ENCODE measurements around the gene ETFDH. TPM values are rescaled to one million over a fixed set of nuclear protein-coding genes. Genes with fewer than 3 reads are reported as not detected.

ETFDH gene
- total and polyA plus RNA-seq, 10 of the 15 experiments (the other 5 are each of a cell fraction or from before 2014, with no cell fraction given) = 10.9 to 30.4 (median 20.6) TPM

GRCh38 chr4:158758142-158758541 is 86.0 kb downstream of the ETFDH start:
- Histone ChIP-seq H3K27me3 (replicated peaks in 1 of 2; ENCODE audit: control insufficient read depth in 2 of 2, insufficient read depth in 2 of 2, low read length in 1 of 2) (no peaks in the 10 kb centered on the region; a peak in 1 of 4 replicates), H3K4me1 (ENCODE audit: control insufficient read depth, insufficient read depth, low read length) (no peaks in the 10 kb centered on the region), H3K9me3 (replicated peaks; ENCODE audit: control insufficient read depth, insufficient read depth, low read length) (no peaks in the 10 kb centered on the region; the same call in 2 of the 3 replicates), H3K4me3 (no peak overlapping the region), H2AFZ (ENCODE audit: control insufficient read depth, low read depth, low read length) (no peak overlapping the region), H3K4me2 (ENCODE audit: control insufficient read depth, insufficient read depth) (no peak overlapping the region), H3K36me3 (ENCODE audit: control insufficient read depth in 2 of 2, insufficient read depth in 2 of 2, low read length in 1 of 2) (no peaks in the 10 kb centered on the region), H4K20me1 (ENCODE audit: control insufficient read depth, insufficient read depth) (no peaks in the 10 kb centered on the region), H3K79me2 (ENCODE audit: control insufficient read depth, insufficient read depth, low read length) (no peaks in the 10 kb centered on the region), H3K9ac (ENCODE audit: control insufficient read depth, insufficient read depth, low read length) (no peak overlapping the region), H3K27ac (ENCODE audit: control insufficient read depth, insufficient read depth) (no peak overlapping the region)
- no peak for ATAC-seq
- WGBS (ENCODE audit: insufficient coverage, insufficient replicate concordance, low lambda C conversion rate, missing lambda C conversion rate) = 47% methylated on average over 4 of the region's 4 CpGs
- ChIA-PET POLR2A (no interaction called here), SMC1A (ENCODE audit: uncharacterized antibody, unreplicated experiment) (no interaction called here), CTCF (no interaction called here), RAD21 (ENCODE audit: unreplicated experiment) (no interaction called here)
- no peak for DNase-seq (ENCODE audit: low read depth, low spot score)
- no peak for FAIRE-seq
- intact Hi-C loops (cut with micrococcal nuclease; ENCODE audit: unreplicated experiment) (no loop called here), in situ Hi-C loops (cut with MboI) (no loop called here)
- BruUV-seq (replicated peaks) = no TSS peak
- TF ChIP-seq GATAD2B (conservative IDR thresholded peaks at IDR 0.05; ENCODE audit: low read depth) (no peak), ELK1 (IDR thresholded peaks at IDR 0.05; ENCODE audit: low read depth, low read length) (no peak), RAD21 (IDR thresholded peaks at IDR 0.05; ENCODE audit: insufficient read depth, low read depth, low read length) (no peak), LARP7 (IDR thresholded peaks at IDR 0.05) (no peak), MTA3 (IDR thresholded peaks at IDR 0.05; ENCODE audit: borderline replicate concordance, low read length) (no peak), ZNF207 (IDR thresholded peaks at IDR 0.05; ENCODE audit: borderline replicate concordance) (no peak), REST (IDR thresholded peaks at IDR 0.05; ENCODE audit: low read depth, low read length) (no peak), FOXK2 (IDR thresholded peaks at IDR 0.05) (no peak), TARDBP (IDR thresholded peaks at IDR 0.05; ENCODE audit: borderline replicate concordance) (no peak), HSF1 (IDR thresholded peaks at IDR 0.05; ENCODE audit: low read depth, low read length) (no peak), FOXM1 (IDR thresholded peaks at IDR 0.05; ENCODE audit: low read depth, low read length) (no peak), IRF5 (IDR thresholded peaks at IDR 0.05; ENCODE audit: borderline replicate concordance) (no peak), CEBPB (IDR thresholded peaks at IDR 0.05; ENCODE audit: borderline replicate concordance in 1 of 2, low read depth in 2 of 2, low read length in 2 of 2) (no peak), MYB (IDR thresholded peaks at IDR 0.05; ENCODE audit: borderline replicate concordance, low read depth, low read length) (no peak), MAX (IDR thresholded peaks at IDR 0.05; ENCODE audit: low read depth, low read length) (no peak), TCF3 (IDR thresholded peaks at IDR 0.05; ENCODE audit: borderline replicate concordance, insufficient read depth, low read depth, low read length) (no peak)

Data from GM12878 (cell line).